Astrocyte of the spinal cord (primary cell): Measurements from ENCODE around the gene DISP1.

Experiments
- DNase-seq: peaks from one replicate; pipeline ENCODE4 v3.0.0; 2011; ENCODE audit warnings: low read depth, low spot score
- H3K4me3 ChIP-seq: 2 replicates; pipeline ENCODE4 v1.5.1; 2011; ENCODE audit warnings: low read depth, mild to moderate bottlenecking, low read length, moderate library complexity
- CTCF ChIP-seq: IDR thresholded peaks from 2 replicates; pipeline ENCODE4 v1.5.1; 2012; ENCODE audit warnings: low read depth, mild to moderate bottlenecking, low read length, inconsistent platforms
- in situ Hi-C: cut with HindIII; loops from 2 replicates; pipeline ENCODE4 v1.10.0; 2017; ENCODE audit warnings: low sequenced_read_pairs

Gene DISP1

GRCh38 chr1:222784916-222785315, 29.9 kb upstream of the DISP1 start:
- no peak overlapping the region for H3K4me3 ChIP-seq
- in situ Hi-C loops = loop anchor here (25.0 kb wide), 1 partner anchor 302 kb away; no protein-coding TSS in a partner anchor
- no peak for TF ChIP-seq CTCF
- no peak for DNase-seq

GRCh38 chr1:222785529-222785928, 29.3 kb upstream of the DISP1 start:
- in situ Hi-C loops = loop anchor here (25.0 kb wide), 1 partner anchor 302 kb away; no protein-coding TSS in a partner anchor
- no peak for TF ChIP-seq CTCF
- DNase-seq = no peak
- H3K4me3 ChIP-seq = no peak overlapping the region

- no peak for DNase-seq
- TF ChIP-seq CTCF = no peak
- H3K4me3 ChIP-seq = no peak overlapping the region
- in situ Hi-C loops = loop anchor here (25.0 kb wide), 1 partner anchor 301 kb away; no protein-coding TSS in a partner anchor
Measured at GRCh38 chr1:222786121-222786520, 28.7 kb upstream of the DISP1 start.

- DNase-seq = no peak
- no peak overlapping the region for H3K4me3 ChIP-seq
- in situ Hi-C loops = loop anchor here (25.0 kb wide), 1 partner anchor 300 kb away; no protein-coding TSS in a partner anchor
- TF ChIP-seq CTCF = no peak
Measured at GRCh38 chr1:222787729-222788128, 27.1 kb upstream of the DISP1 start.

- no peak for TF ChIP-seq CTCF
- DNase-seq = no peak
- no peak overlapping the region for H3K4me3 ChIP-seq
- in situ Hi-C loops = loop anchor here (25.0 kb wide), 1 partner anchor 299 kb away; no protein-coding TSS in a partner anchor
Measured at GRCh38 chr1:222788402-222789156, 26.3 kb upstream of the DISP1 start.

GRCh38 chr1:222790115-222790514, 24.7 kb upstream of the DISP1 start:
- no peak for TF ChIP-seq CTCF
- in situ Hi-C loops = loop anchor here (25.0 kb wide), 1 partner anchor 297 kb away; no protein-coding TSS in a partner anchor
- no peak overlapping the region for H3K4me3 ChIP-seq
- DNase-seq = no peak
